CD14-positive monocyte (primary cell): Measurements from ENCODE around the gene IFIT3. TPM values are rescaled to one million over a fixed set of nuclear protein-coding genes. Genes with fewer than 3 reads are reported as not detected.
A peak's percentile ranks its signal among the peaks of the same experiment; 100 is the strongest.

Experiments used
- DNase-seq, 3 donors: peaks; one replicate each; pipeline ENCODE4 v3.0.0-alpha.2; 2011 to 2022
- H2AFZ ChIP-seq: 2 replicates; pipeline ENCODE4 v1.6.0; 2012; ENCODE audit warnings: mild to moderate bottlenecking, low read depth, low read length, inconsistent platforms; ENCODE audit not compliant: insufficient read depth, poor library complexity, severe bottlenecking
- H3K27ac ChIP-seq, 2 donors: 1 replicate in 1 of 2; 2 replicates in 1 of 2; pipeline ENCODE4 v1.5.1; 2012 to 2013; ENCODE audit warnings: low read length in 2 of 2, control low read depth in 1 of 2, inconsistent platforms in 1 of 2, low read depth in 1 of 2, mild to moderate bottlenecking in 1 of 2
- H3K27me3 ChIP-seq, 2 donors: one replicate each; pipeline versions ENCODE4 v1.6.0 to v1.6.1; 2011 to 2013; ENCODE audit warnings: low read length in 2 of 2; ENCODE audit not compliant: control insufficient read depth in 2 of 2, insufficient read depth in 2 of 2
- H3K36me3 ChIP-seq, 2 donors: replicated peaks in 1 of 2; 1 replicate in 1 of 2; 2 replicates in 1 of 2; pipeline versions ENCODE4 v1.5.1 to v1.6.1; 2012 to 2013; ENCODE audit warnings: low read length in 2 of 2, control low read depth in 1 of 2, inconsistent platforms in 1 of 2, mild to moderate bottlenecking in 1 of 2; ENCODE audit not compliant: insufficient read depth in 2 of 2, control insufficient read depth in 1 of 2
- H3K4me1 ChIP-seq, 2 donors: 1 replicate in 1 of 2; 2 replicates in 1 of 2; pipeline versions ENCODE4 v1.5.1 to v1.6.1; 2012 to 2013; ENCODE audit warnings: low read length in 2 of 2, control low read depth in 1 of 2, inconsistent platforms in 1 of 2, mild to moderate bottlenecking in 1 of 2, moderate library complexity in 1 of 2; ENCODE audit not compliant: insufficient read depth in 2 of 2, control insufficient read depth in 1 of 2
- H3K4me2 ChIP-seq: replicated peaks from 2 replicates; pipeline ENCODE3; 2012; ENCODE audit warnings: low read length, moderate library complexity, mild to moderate bottlenecking; ENCODE audit not compliant: poor library complexity, severe bottlenecking; ENCODE audit errors: extremely low read depth
- H3K4me3 ChIP-seq, 3 experiments: fragments of 200-600 bp in 1 of 3; sonication (generic) in 1 of 3; replicated peaks in 1 of 3; 1 replicate in 2 of 3; 2 replicates in 1 of 3; pipeline ENCODE4 v1.5.1; 2011 to 2013; ENCODE audit warnings: low read length in 3 of 3, mild to moderate bottlenecking in 3 of 3, control low read depth in 2 of 3, low read depth in 2 of 3, inconsistent platforms in 1 of 3, moderate library complexity in 1 of 3
- H3K79me2 ChIP-seq: 2 replicates; pipeline ENCODE4 v1.6.0; 2012; ENCODE audit warnings: mild to moderate bottlenecking, control low read depth, inconsistent platforms, low read length, moderate library complexity; ENCODE audit not compliant: insufficient read depth
- H3K9ac ChIP-seq: 2 replicates; pipeline ENCODE4 v1.6.0; 2017; ENCODE audit warnings: low read length, mild to moderate bottlenecking; ENCODE audit not compliant: insufficient read depth, poor library complexity, severe bottlenecking
- H3K9me3 ChIP-seq, 2 donors: replicated peaks in 1 of 2; 1 replicate in 1 of 2; 2 replicates in 1 of 2; pipeline versions ENCODE4 v1.5.1 to v1.6.1; 2012 to 2013; ENCODE audit warnings: low read length in 2 of 2, control low read depth in 1 of 2; ENCODE audit not compliant: control insufficient read depth in 1 of 2, insufficient read depth in 1 of 2
- H4K20me1 ChIP-seq: 2 replicates; pipeline ENCODE4 v1.6.0; 2012; ENCODE audit warnings: mild to moderate bottlenecking, low read length, control low read depth, moderate library complexity; ENCODE audit not compliant: insufficient read depth
- H3K27ac Mint-ChIP-seq, 7 donors: one replicate each; pipeline ENCODE4 v1.8.0; 2020; ENCODE audit warnings: mild to moderate bottlenecking in 7 of 7, mixed read lengths in 7 of 7, moderate library complexity in 6 of 7, inconsistent platforms in 2 of 7
- H3K27me3 Mint-ChIP-seq, 3 donors: one replicate each; pipeline ENCODE4 v1.8.0; 2021 to 2022; ENCODE audit warnings: low read depth in 3 of 3, mild to moderate bottlenecking in 3 of 3, mixed read lengths in 3 of 3, moderate library complexity in 3 of 3, inconsistent platforms in 1 of 3
- H3K36me3 Mint-ChIP-seq, 2 donors: one replicate each; pipeline ENCODE4 v1.8.0; 2020; ENCODE audit warnings: mixed read lengths in 2 of 2, inconsistent platforms in 1 of 2, mild to moderate bottlenecking in 1 of 2
- H3K4me1 Mint-ChIP-seq: one replicate; pipeline ENCODE4 v1.8.0; 2020; ENCODE audit warnings: mild to moderate bottlenecking, mixed read lengths
- H3K4me3 Mint-ChIP-seq, 2 donors: one replicate each; pipeline ENCODE4 v1.8.0; 2020; ENCODE audit warnings: mild to moderate bottlenecking in 2 of 2, mixed read lengths in 2 of 2, moderate library complexity in 1 of 2
- H3K9me3 Mint-ChIP-seq, 7 donors: one replicate each; pipeline ENCODE4 v1.8.0; 2020 to 2022; ENCODE audit warnings: mixed read lengths in 7 of 7, mild to moderate bottlenecking in 6 of 7, moderate library complexity in 6 of 7, inconsistent platforms in 2 of 7
- WGBS: methylation state at CpG from one replicate; pipeline ENCODE4 v1.1.5; 2013; ENCODE audit warnings: missing lambda C conversion rate; ENCODE audit not compliant: insufficient coverage; 5-methylcytosine and 5-hydroxymethylcytosine counted together
- intact Hi-C, 2 donors: fragments of 100-400 bp; cut with micrococcal nuclease; formaldehyde crosslinking; loops; one replicate each; pipeline versions ENCODE4 v1.15.0 to v1.15.1; 2023
- polyA plus RNA-seq, 3 donors: library from polyadenylated mRNA; depleted of rRNA in 1 of 3; unstranded in 2 of 3; stranded (reverse) in 1 of 3; fragments of 300-500 nt in 2 of 3; fragments of >200 nt in 1 of 3; fragmentation: Illumina TruSeq in 2 of 3; gene quantifications; 1 replicate in 2 of 3; 2 replicates in 1 of 3; pipeline ENCODE4 v1.2.3, GENCODE V29; 2012 to 2021
- TF ChIP-seq, protein P1 (sequence below): fragments of 200-600 bp; IDR thresholded peaks from one replicate; pipeline ENCODE4 v1.8.0; 2022; ENCODE audit warnings: antibody characterized with exemption, mild to moderate bottlenecking

Gene IFIT3
- polyA plus RNA-seq, 3 donors, result 13.8 to 38.0 (median 26.4) TPM

DNA sequence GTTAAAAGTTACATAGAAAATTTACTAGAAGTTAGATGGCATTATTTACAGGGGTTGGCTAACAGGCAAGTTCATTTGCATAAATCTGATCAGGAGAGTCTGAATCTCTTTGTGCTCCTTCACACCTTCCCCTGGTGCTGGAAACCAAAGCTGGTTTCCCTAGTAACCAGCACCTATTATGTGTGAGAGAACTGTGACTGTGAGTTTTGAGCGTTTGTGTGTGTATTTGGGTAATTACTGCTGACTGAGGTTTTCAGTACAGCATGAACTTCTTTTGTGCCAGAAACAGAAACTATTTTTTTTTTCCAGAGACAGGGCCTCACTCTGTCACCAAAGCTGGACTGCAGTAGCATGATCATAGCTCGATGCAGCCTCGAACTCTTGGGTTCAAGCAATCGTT, 39.7 kb downstream of the IFIT3 start:
- H3K4me1 Mint-ChIP-seq, result peaks cover 32% of the 10 kb centered on the region
- no peak overlapping the region for H3K4me2 ChIP-seq
- peaks cover 0 to 2% (median 0%) of the 10 kb centered on the region in 7 donors for H3K9me3 Mint-ChIP-seq
- no peak for DNase-seq
- H3K79me2 ChIP-seq, result no peaks in the 10 kb centered on the region
- no peak overlapping the region for H3K9ac ChIP-seq
- TF ChIP-seq, protein P1, sequence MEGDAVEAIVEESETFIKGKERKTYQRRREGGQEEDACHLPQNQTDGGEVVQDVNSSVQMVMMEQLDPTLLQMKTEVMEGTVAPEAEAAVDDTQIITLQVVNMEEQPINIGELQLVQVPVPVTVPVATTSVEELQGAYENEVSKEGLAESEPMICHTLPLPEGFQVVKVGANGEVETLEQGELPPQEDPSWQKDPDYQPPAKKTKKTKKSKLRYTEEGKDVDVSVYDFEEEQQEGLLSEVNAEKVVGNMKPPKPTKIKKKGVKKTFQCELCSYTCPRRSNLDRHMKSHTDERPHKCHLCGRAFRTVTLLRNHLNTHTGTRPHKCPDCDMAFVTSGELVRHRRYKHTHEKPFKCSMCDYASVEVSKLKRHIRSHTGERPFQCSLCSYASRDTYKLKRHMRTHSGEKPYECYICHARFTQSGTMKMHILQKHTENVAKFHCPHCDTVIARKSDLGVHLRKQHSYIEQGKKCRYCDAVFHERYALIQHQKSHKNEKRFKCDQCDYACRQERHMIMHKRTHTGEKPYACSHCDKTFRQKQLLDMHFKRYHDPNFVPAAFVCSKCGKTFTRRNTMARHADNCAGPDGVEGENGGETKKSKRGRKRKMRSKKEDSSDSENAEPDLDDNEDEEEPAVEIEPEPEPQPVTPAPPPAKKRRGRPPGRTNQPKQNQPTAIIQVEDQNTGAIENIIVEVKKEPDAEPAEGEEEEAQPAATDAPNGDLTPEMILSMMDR, result no peak
- no peaks in the 10 kb centered on the region for H3K27me3 ChIP-seq
- H3K27ac ChIP-seq, result no peak overlapping the region
- no peaks in the 10 kb centered on the region for H3K36me3 Mint-ChIP-seq
- H3K4me3 ChIP-seq, result no peak overlapping the region
- no peak overlapping the region for H3K4me3 Mint-ChIP-seq
- peaks cover 18 to 23% of the 10 kb centered on the region in 2 donors for H3K4me1 ChIP-seq
- H3K27me3 Mint-ChIP-seq, result peaks cover 0 to 2% (median 0%) of the 10 kb centered on the region in 3 donors
- 92% methylated on average over 2 of the region's 4 CpGs for WGBS
- H3K9me3 ChIP-seq, result no peaks in the 10 kb centered on the region
- no peak overlapping the region for H2AFZ ChIP-seq
- H3K27ac Mint-ChIP-seq, result peak overlapping the region in 2 of 7 donors; percentile 33 to 34
- intact Hi-C loops, result no loop called here
- H3K36me3 ChIP-seq, result no peaks in the 10 kb centered on the region
- H4K20me1 ChIP-seq, result no peaks in the 10 kb centered on the region

DNA sequence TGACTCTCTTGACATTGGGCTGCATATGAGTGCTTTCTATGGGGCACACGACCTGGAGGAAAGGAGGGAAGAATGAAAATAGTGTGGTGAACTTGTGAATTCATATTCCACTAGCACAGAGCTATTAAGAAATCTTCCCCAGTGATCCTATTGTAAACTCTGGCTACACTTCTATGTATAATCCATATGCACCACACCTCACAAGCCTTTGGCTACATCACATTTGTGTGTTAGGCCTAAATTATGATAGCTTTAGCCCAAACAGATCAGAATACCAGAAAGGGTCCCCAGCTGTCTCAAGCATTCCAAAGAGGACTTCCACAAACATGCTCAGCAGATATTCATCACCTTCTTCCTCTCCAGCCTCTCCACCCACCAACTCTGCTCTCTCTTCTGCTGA, 40.3 kb downstream of the IFIT3 start:
- Histone ChIP-seq H4K20me1 (no peaks in the 10 kb centered on the region), H3K9ac (no peak overlapping the region), H3K27ac (no peak overlapping the region), H2AFZ (no peak overlapping the region), H3K9me3 (no peaks in the 10 kb centered on the region), H3K27me3 (no peaks in the 10 kb centered on the region), H3K36me3 (no peaks in the 10 kb centered on the region), H3K79me2 (no peaks in the 10 kb centered on the region), H3K4me3 (no peak overlapping the region), H3K4me2 (no peak overlapping the region), H3K4me1 (peaks cover 18 to 22% of the 10 kb centered on the region in 2 donors)
- H3K4me1 Mint-ChIP-seq, result peaks cover 30% of the 10 kb centered on the region
- peaks cover 0 to 2% (median 0%) of the 10 kb centered on the region in 7 donors for H3K9me3 Mint-ChIP-seq
- H3K36me3 Mint-ChIP-seq, result no peaks in the 10 kb centered on the region
- TF ChIP-seq, protein P1, result no peak
- intact Hi-C loops, result no loop called here
- H3K27ac Mint-ChIP-seq, result no peak overlapping the region
- no peak for DNase-seq
- no peak overlapping the region for H3K4me3 Mint-ChIP-seq
- peaks cover 0 to 2% (median 0%) of the 10 kb centered on the region in 3 donors for H3K27me3 Mint-ChIP-seq
- no CpG with 5 or more reads among the region's 1 CpG for WGBS
